Suprapubic skin (tissue), 4 donors: Measurements from ENCODE around the gene HERC2. TPM values are rescaled to one million over a fixed set of nuclear protein-coding genes. Genes with fewer than 3 reads are reported as not detected.

Experiments
- DNase-seq, 2 donors: peaks; one replicate each; pipeline ENCODE4 v3.0.0-alpha.2; 2019; ENCODE audit warnings: low spot score in 2 of 2
- H3K27ac ChIP-seq: fragments of 200-600 bp; sonication (generic); one replicate; pipeline ENCODE4 v1.5.1; 2019
- H3K27me3 ChIP-seq: fragments of 200-600 bp; sonication (generic); one replicate; pipeline ENCODE4 v1.5.1; 2019
- H3K36me3 ChIP-seq: fragments of 200-600 bp; sonication (generic); one replicate; pipeline ENCODE4 v1.5.1; 2019
- H3K4me1 ChIP-seq: fragments of 200-600 bp; sonication (generic); one replicate; pipeline ENCODE4 v1.5.1; 2019
- H3K4me3 ChIP-seq: fragments of 200-600 bp; sonication (generic); one replicate; pipeline ENCODE4 v1.5.1; 2019; ENCODE audit warnings: mild to moderate bottlenecking
- H3K9me3 ChIP-seq: fragments of 200-600 bp; sonication (generic); one replicate; pipeline ENCODE4 v1.5.1; 2019
- EP300 ChIP-seq: sonication (generic); formaldehyde crosslinking; IDR thresholded peaks from one replicate; pipeline ENCODE4 v1.6.1; 2017; ENCODE audit warnings: antibody characterized with exemption
- POLR2A ChIP-seq, 2 donors: fragments of 450-650 bp; IDR thresholded peaks; one replicate each; pipeline ENCODE4 v1.6.1; 2017; ENCODE audit warnings: antibody characterized with exemption in 2 of 2, mild to moderate bottlenecking in 2 of 2, moderate library complexity in 2 of 2
- POLR2AphosphoS5 ChIP-seq, 3 donors: sonication (generic); formaldehyde crosslinking; IDR thresholded peaks; one replicate each; pipeline ENCODE4 v1.6.1; 2017; ENCODE audit warnings: antibody characterized with exemption in 3 of 3
- WGBS: methylation state at CpG from one replicate; pipeline ENCODE4 v1.1.5; 2018; 5-methylcytosine and 5-hydroxymethylcytosine counted together
- total RNA-seq, 4 donors: library from RNA; depleted of rRNA; stranded (reverse); fragments of >200 nt; gene quantifications; one replicate each; pipeline ENCODE4 v1.1.0, GENCODE V29; 2016
- TF ChIP-seq, protein P1 (sequence below), 2 donors: fragments of 200-600 bp in 1 of 2; fragments of 450-650 bp in 1 of 2; sonication (generic) in 1 of 2; IDR thresholded peaks; one replicate each; pipeline ENCODE4 v1.5.1; 2016 to 2019; ENCODE audit warnings: antibody characterized with exemption in 2 of 2, mild to moderate bottlenecking in 1 of 2, moderate library complexity in 1 of 2

The HERC2 gene
- total RNA-seq, 4 donors from 2014 or later: 45.2 to 111 (median 73.8) TPM

DNA sequence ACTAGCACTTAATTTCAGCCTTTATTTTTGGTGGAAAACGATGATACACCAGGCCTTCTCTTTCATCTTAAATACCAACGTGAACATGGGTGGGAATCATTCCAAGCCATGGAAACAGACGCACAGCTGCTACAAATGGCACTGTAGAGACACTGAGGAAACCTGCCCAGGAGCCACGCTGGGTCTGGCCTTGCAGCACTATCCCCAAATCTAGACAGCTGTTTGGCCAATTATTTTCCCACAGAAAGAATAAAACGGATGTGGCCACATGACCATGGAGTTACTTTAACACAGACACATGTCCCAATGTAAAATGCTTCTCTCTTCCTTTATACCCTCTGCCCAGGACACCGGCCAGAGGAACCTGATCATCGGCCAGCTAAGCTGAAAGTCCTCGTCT lies 139.2 kb downstream of the HERC2 start:
- DNase-seq: no peak
- H3K9me3 ChIP-seq: no peaks in the 10 kb centered on the region
- 90% methylated on average over 8 of the region's 8 CpGs for WGBS
- no peak overlapping the region for H3K27ac ChIP-seq
- H3K27me3 ChIP-seq: no peaks in the 10 kb centered on the region
- H3K36me3 ChIP-seq: peaks cover 50% of the 10 kb centered on the region
- no peak overlapping the region for H3K4me3 ChIP-seq
- H3K4me1 ChIP-seq: no peaks in the 10 kb centered on the region
- TF ChIP-seq EP300: no peak
- no peak for TF ChIP-seq POLR2A (IDR thresholded peaks at IDR 0.05)
- TF ChIP-seq, protein P1, sequence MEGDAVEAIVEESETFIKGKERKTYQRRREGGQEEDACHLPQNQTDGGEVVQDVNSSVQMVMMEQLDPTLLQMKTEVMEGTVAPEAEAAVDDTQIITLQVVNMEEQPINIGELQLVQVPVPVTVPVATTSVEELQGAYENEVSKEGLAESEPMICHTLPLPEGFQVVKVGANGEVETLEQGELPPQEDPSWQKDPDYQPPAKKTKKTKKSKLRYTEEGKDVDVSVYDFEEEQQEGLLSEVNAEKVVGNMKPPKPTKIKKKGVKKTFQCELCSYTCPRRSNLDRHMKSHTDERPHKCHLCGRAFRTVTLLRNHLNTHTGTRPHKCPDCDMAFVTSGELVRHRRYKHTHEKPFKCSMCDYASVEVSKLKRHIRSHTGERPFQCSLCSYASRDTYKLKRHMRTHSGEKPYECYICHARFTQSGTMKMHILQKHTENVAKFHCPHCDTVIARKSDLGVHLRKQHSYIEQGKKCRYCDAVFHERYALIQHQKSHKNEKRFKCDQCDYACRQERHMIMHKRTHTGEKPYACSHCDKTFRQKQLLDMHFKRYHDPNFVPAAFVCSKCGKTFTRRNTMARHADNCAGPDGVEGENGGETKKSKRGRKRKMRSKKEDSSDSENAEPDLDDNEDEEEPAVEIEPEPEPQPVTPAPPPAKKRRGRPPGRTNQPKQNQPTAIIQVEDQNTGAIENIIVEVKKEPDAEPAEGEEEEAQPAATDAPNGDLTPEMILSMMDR (IDR thresholded peaks at IDR 0.05): no peak
- no peak for TF ChIP-seq POLR2AphosphoS5 (IDR thresholded peaks at IDR 0.05)

DNA sequence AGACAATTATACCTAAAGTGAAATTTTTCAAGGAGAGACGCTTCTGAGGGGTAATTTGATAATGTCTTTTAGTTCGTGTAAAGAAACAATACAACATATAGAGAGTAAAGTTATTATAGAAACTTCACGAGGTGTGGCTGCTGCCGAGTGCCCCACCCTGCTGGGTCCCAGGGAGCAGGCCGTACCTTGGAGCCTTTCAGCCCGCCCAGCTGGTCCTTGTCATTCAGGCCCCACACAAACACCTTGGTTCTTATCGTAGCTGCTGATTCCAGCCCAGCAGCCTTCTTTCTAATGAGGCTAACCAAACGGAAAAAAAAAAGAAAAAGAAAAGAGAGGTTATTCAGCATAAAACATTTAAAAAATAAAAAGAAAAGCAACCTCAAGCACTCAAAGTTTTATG lies 139.8 kb downstream of the HERC2 start:
- Histone ChIP-seq H3K27me3 (no peaks in the 10 kb centered on the region), H3K9me3 (no peaks in the 10 kb centered on the region), H3K36me3 (peaks cover 49% of the 10 kb centered on the region), H3K4me3 (no peak overlapping the region), H3K4me1 (no peaks in the 10 kb centered on the region), H3K27ac (no peak overlapping the region)
- WGBS: 91% methylated on average over 8 of the region's 8 CpGs
- DNase-seq: no peak
- TF ChIP-seq POLR2AphosphoS5 (IDR thresholded peaks at IDR 0.05): no peak
- TF ChIP-seq, protein P1 (IDR thresholded peaks at IDR 0.05): no peak
- no peak for TF ChIP-seq EP300
- no peak for TF ChIP-seq POLR2A (IDR thresholded peaks at IDR 0.05)

DNA sequence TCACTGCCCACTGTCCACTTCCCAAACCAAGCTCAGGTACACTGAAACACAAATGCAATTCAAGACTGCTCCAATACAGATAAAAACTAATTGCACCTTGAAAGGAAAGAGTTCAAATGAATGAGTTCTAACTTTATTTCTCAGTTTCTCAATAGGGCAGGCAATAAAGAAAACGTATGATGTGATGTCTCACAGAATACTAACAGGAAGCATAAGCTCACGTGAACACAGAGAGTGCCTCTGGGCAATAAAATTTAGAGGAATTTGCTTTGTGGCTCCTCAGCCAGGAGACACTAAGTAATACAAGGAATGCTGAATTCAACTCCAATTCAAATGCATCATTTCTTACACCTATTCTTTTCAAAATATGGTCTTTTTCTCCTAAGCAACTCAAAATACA lies 140.6 kb downstream of the HERC2 start:
- no peaks in the 10 kb centered on the region for H3K4me1 ChIP-seq
- WGBS: 70% methylated on average over 2 of the region's 2 CpGs
- no peak overlapping the region for H3K27ac ChIP-seq
- no peaks in the 10 kb centered on the region for H3K27me3 ChIP-seq
- TF ChIP-seq POLR2AphosphoS5 (IDR thresholded peaks at IDR 0.05) (no peak), POLR2A (IDR thresholded peaks at IDR 0.05) (no peak), EP300 (no peak)
- TF ChIP-seq, protein P1 (IDR thresholded peaks at IDR 0.05): no peak
- no peak overlapping the region for H3K4me3 ChIP-seq
- no peak for DNase-seq
- H3K9me3 ChIP-seq: no peaks in the 10 kb centered on the region
- peaks cover 52% of the 10 kb centered on the region for H3K36me3 ChIP-seq

DNA sequence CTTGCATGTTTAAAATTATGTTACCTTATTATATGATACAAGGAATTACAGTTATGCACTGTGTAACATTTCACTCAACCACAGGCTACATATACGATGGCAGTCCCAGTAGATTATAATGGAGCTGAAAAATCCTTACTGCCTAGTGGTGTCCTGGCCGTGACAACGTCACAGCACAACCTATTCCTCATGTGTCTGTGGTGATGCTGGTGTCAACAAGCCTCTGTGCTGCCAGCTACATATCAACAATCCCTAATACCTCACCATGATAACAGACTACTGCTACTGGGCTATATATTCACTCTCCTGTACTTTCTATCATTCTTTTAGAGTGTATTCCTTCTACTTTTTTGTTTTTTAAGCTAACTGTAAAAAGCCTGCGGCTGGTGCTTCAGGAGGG lies 142.7 kb downstream of the HERC2 start:
- peaks cover 59% of the 10 kb centered on the region for H3K36me3 ChIP-seq
- no peak overlapping the region for H3K4me3 ChIP-seq
- H3K4me1 ChIP-seq: no peaks in the 10 kb centered on the region
- no peaks in the 10 kb centered on the region for H3K9me3 ChIP-seq
- no peak overlapping the region for H3K27ac ChIP-seq
- H3K27me3 ChIP-seq: no peaks in the 10 kb centered on the region
- 97% methylated on average over 4 of the region's 4 CpGs for WGBS
- TF ChIP-seq POLR2A (IDR thresholded peaks at IDR 0.05) (no peak), POLR2AphosphoS5 (IDR thresholded peaks at IDR 0.05) (no peak), EP300 (no peak)
- TF ChIP-seq, protein P1 (IDR thresholded peaks at IDR 0.05): no peak
- no peak for DNase-seq

DNA sequence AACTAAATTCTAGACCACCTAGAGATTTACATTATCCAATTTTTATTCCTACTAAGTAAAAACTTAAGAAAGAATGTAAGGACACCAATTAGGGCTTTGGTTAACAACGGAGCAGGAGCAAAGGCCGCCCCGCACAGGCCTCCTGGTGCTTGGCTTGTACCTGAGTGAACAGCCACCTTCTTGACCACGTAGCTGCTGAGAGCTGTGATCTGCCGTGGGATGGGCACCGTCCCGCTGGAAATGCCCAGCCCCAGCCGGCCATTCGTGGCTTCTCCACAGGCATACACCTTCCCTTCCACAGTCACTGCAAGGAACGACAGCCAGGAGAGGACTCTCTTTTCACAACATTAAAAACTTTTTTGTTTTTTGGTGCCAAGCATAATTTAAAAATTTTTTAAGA lies 143.3 kb downstream of the HERC2 start:
- Histone ChIP-seq H3K27me3 (no peaks in the 10 kb centered on the region), H3K9me3 (no peaks in the 10 kb centered on the region), H3K36me3 (peaks cover 63% of the 10 kb centered on the region), H3K4me1 (no peaks in the 10 kb centered on the region), H3K4me3 (no peak overlapping the region), H3K27ac (no peak overlapping the region)
- 89% methylated on average over 10 of the region's 10 CpGs for WGBS
- TF ChIP-seq EP300 (no peak), POLR2A (IDR thresholded peaks at IDR 0.05) (no peak), POLR2AphosphoS5 (IDR thresholded peaks at IDR 0.05) (no peak)
- TF ChIP-seq, protein P1 (IDR thresholded peaks at IDR 0.05): no peak
- DNase-seq: no peak
